CD4-positive, CD25-positive, alpha-beta regulatory T cell (primary cell): Measurements from ENCODE around the gene FAM222B. TPM values are rescaled to one million over a fixed set of nuclear protein-coding genes. Genes with fewer than 3 reads are reported as not detected.

Experiments used
- ATAC-seq, 2 donors: fragments of 150-1000 bp; cut with Tn5 transposase; one replicate each; pipeline ENCODE4 v1.10.0; 2021; ENCODE audit warnings: low read depth in 2 of 2, moderate number of reproducible peaks in 2 of 2, moderate library complexity in 1 of 2
- DNase-seq, 3 donors: peaks; one replicate each; pipeline versions ENCODE4 v3.0.0 to v3.0.0-alpha.2; 2012 to 2022; ENCODE audit warnings: mixed read lengths in 1 of 3
- H3K27ac ChIP-seq: one replicate; pipeline ENCODE4 v1.7.0; 2013; ENCODE audit warnings: mild to moderate bottlenecking, low read length; ENCODE audit not compliant: insufficient read depth, poor library complexity, severe bottlenecking
- H3K27me3 ChIP-seq: one replicate; pipeline ENCODE4 v1.7.0; 2013; ENCODE audit warnings: low read length; ENCODE audit not compliant: control insufficient read depth, insufficient read depth
- H3K36me3 ChIP-seq: one replicate; pipeline ENCODE4 v1.7.0; 2013; ENCODE audit warnings: mild to moderate bottlenecking, low read length, moderate library complexity; ENCODE audit not compliant: control insufficient read depth, insufficient read depth
- H3K4me1 ChIP-seq: 2 replicates; pipeline ENCODE4 v1.7.0; 2013; ENCODE audit warnings: mild to moderate bottlenecking, low read length; ENCODE audit not compliant: insufficient read depth, control insufficient read depth, poor library complexity, severe bottlenecking
- H3K4me3 ChIP-seq: one replicate; pipeline ENCODE4 v1.7.0; 2013; ENCODE audit warnings: low read depth, mild to moderate bottlenecking, low read length, moderate library complexity
- H3K9me3 ChIP-seq, 2 experiments: 1 replicate in 1 of 2; 2 replicates in 1 of 2; pipeline ENCODE4 v1.7.0; 2013; ENCODE audit warnings: low read length in 2 of 2, mild to moderate bottlenecking in 1 of 2, moderate library complexity in 1 of 2; ENCODE audit not compliant: control insufficient read depth in 2 of 2
- H3K27ac Mint-ChIP-seq, 3 donors: one replicate each; pipeline ENCODE4 v1.8.0; 2020 to 2022; ENCODE audit warnings: mild to moderate bottlenecking in 3 of 3, mixed read lengths in 3 of 3, moderate library complexity in 2 of 3
- H3K27me3 Mint-ChIP-seq: one replicate; pipeline ENCODE4 v1.8.0; 2022; ENCODE audit warnings: mild to moderate bottlenecking, mixed read lengths
- H3K36me3 Mint-ChIP-seq: one replicate; pipeline ENCODE4 v1.8.0; 2020; ENCODE audit warnings: mixed read lengths
- H3K4me1 Mint-ChIP-seq, 4 donors: one replicate each; pipeline ENCODE4 v1.8.0; 2020 to 2022; ENCODE audit warnings: mixed read lengths in 4 of 4, mild to moderate bottlenecking in 1 of 4
- H3K4me3 Mint-ChIP-seq, 4 donors: one replicate each; pipeline ENCODE4 v1.8.0; 2020 to 2022; ENCODE audit warnings: mild to moderate bottlenecking in 4 of 4, mixed read lengths in 4 of 4, moderate library complexity in 3 of 4
- H3K9me3 Mint-ChIP-seq, 7 donors: one replicate each; pipeline ENCODE4 v1.8.0; 2020 to 2022; ENCODE audit warnings: mixed read lengths in 7 of 7, mild to moderate bottlenecking in 3 of 7, moderate library complexity in 2 of 7
- polyA plus RNA-seq, 4 donors: library from polyadenylated mRNA; unstranded; fragments of 300-500 nt; fragmentation: Illumina TruSeq; gene quantifications; one replicate each; pipeline ENCODE4 v1.2.3, GENCODE V29; 2021
- total RNA-seq: library from RNA; stranded (reverse); gene quantifications from one replicate; pipeline ENCODE4 v1.2.3, GENCODE V29; 2022

The FAM222B gene
- total and polyA plus RNA-seq, 5 donors from 2014 or later = 4.4 to 23.4 (median 12.4) TPM

- no peak overlapping the region for H3K27ac ChIP-seq
- H3K9me3 ChIP-seq = no peaks in the 10 kb centered on the region
- ATAC-seq (no peak), DNase-seq (no peak)
- peaks cover 9% of the 10 kb centered on the region for H3K36me3 Mint-ChIP-seq
- H3K27me3 Mint-ChIP-seq = no peaks in the 10 kb centered on the region
- no peaks in the 10 kb centered on the region for H3K9me3 Mint-ChIP-seq
- no peaks in the 10 kb centered on the region for H3K27me3 ChIP-seq
- H3K4me1 Mint-ChIP-seq = peaks cover 0 to 17% (median 13%) of the 10 kb centered on the region in 4 donors
- H3K4me3 ChIP-seq = no peak overlapping the region
- H3K4me1 ChIP-seq = no peaks in the 10 kb centered on the region
- H3K4me3 Mint-ChIP-seq = no peak overlapping the region
- H3K27ac Mint-ChIP-seq = no peak overlapping the region
- H3K36me3 ChIP-seq = no peaks in the 10 kb centered on the region
Measured at GRCh38 chr17:28734712-28735241, 107.8 kb downstream of the FAM222B start.

- no peak overlapping the region for H3K4me3 Mint-ChIP-seq
Measured at GRCh38 chr17:28733346-28733745, 109.2 kb downstream of the FAM222B start.

DNA sequence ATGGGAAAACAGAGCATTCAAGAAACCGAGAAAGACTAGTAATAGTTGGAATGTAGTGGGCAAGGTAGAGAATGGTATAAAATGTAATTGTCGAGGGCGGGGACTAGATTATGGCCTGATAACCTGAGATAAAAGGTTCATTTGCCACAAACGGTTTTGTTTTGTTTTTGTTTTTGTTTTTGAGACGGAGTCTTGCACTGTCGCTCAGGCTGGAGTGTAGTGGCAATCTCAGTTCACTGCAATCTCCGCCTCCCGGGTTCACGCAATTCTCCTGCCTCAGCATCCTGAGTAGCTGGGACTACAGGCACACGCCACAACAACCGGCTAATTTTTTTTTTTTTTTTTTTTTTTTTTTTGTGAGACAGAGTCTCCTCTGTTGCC, 112.7 kb downstream of the FAM222B start:
- H3K4me1 ChIP-seq = peaks cover 31% of the 10 kb centered on the region
- no peaks in the 10 kb centered on the region for H3K27me3 ChIP-seq
- Mint-ChIP-seq H3K4me3 (peak overlapping the region in 2 of 4 donors; percentile 82 to 93), H3K9me3 (no peaks in the 10 kb centered on the region), H3K27me3 (peaks cover 4% of the 10 kb centered on the region), H3K4me1 (peaks cover 10 to 38% (median 23%) of the 10 kb centered on the region in 4 donors), H3K36me3 (peaks cover under 1% of the 10 kb centered on the region), H3K27ac (peak overlapping the region in 1 of 3 donors; percentile 8)
- no peaks in the 10 kb centered on the region for H3K9me3 ChIP-seq
- no peak for DNase-seq
- peaks cover 2% of the 10 kb centered on the region for H3K36me3 ChIP-seq
- H3K27ac ChIP-seq = no peak overlapping the region
- ATAC-seq = no peak
- H3K4me3 ChIP-seq = no peak overlapping the region

More at GRCh38 chr17:28733346-28733745, 109.2 kb downstream of the FAM222B start:
- H3K27ac ChIP-seq = no peak overlapping the region
- ATAC-seq (no peak), DNase-seq (no peak)
- Mint-ChIP-seq H3K4me1 (peaks cover 4 to 17% (median 14%) of the 10 kb centered on the region in 4 donors), H3K27me3 (peaks cover under 1% of the 10 kb centered on the region), H3K9me3 (no peaks in the 10 kb centered on the region), H3K27ac (no peak overlapping the region), H3K36me3 (peaks cover 4% of the 10 kb centered on the region)
- no peaks in the 10 kb centered on the region for H3K9me3 ChIP-seq
- H3K4me3 ChIP-seq = no peak overlapping the region
- H3K4me1 ChIP-seq = peaks cover 7% of the 10 kb centered on the region
- H3K27me3 ChIP-seq = no peaks in the 10 kb centered on the region
- H3K36me3 ChIP-seq = no peaks in the 10 kb centered on the region

DNA sequence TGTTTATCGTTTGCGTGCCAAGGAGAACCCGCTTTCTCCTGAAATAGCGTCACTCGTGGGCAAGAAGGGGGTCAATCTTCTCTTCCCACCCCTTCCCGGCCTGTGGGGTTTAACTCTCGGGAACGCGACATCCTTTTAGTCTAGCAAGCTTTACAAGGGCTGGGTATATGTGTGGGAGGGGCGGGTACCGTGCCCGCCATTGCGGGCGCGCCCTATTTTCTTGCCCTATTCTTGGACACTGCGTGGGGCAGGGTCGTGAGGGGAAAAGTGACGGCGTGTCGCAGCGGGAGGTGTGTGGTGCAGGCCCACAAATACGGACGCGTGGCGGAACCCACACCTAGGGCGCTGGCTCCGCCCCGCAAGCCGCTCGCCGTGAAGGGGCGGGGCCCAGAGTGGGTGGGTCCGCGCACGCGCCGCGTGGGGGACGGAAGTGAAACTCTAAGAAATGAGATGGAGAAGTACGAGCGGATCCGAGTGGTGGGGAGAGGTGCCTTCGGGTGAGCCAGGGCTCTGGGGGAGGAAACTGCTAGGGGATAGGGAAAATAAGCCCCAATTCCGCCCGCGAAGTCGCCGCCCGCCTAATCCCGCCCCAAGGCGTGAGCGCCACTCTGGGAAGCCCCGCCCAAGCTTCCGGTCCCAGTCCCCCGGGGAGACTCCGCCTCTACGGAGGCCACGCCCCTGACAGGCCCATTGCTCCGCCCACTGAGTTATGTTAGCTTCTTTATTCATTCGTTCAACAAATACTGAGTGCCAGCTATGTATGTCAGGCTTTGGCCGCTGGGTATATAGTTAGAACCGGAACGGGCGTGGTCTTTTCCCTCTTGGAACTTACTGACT, 114.0 kb downstream of the FAM222B start, which contains the start of gene NEK8:
TSS of gene NEK8 (plus strand) at position 425 of the 837 bp plus-strand sequence. CDS start at position 451, 26 bp downstream.
- Histone ChIP-seq H3K27me3 (no peaks in the 10 kb centered on the region), H3K4me1 (peaks cover 32% of the 10 kb centered on the region), H3K36me3 (peaks cover 15% of the 10 kb centered on the region), H3K27ac (peak within 1 kb of the TSS; percentile 100), H3K9me3 (no peaks in the 10 kb centered on the region), H3K4me3 (peak within 1 kb of the TSS; percentile 84)
- Mint-ChIP-seq H3K27me3 (peaks cover 4% of the 10 kb centered on the region), H3K4me3 (peak within 1 kb of the TSS; percentile 93 to 100 (median 97)), H3K36me3 (peaks cover 14% of the 10 kb centered on the region), H3K4me1 (peaks cover 10 to 49% (median 30%) of the 10 kb centered on the region in 4 donors), H3K9me3 (no peaks in the 10 kb centered on the region), H3K27ac (peak within 1 kb of the TSS; percentile 98 to 100 (median 98))
- DNase-seq = peak; percentile 92 to 98 (median 95)
- ATAC-seq = peak; percentile 61 to 67

GRCh38 chr17:28726627-28727491, 115.7 kb downstream of the FAM222B start:
- H3K4me3 Mint-ChIP-seq = peak overlapping the region; percentile 93 to 100 (median 97)
- H3K9me3 Mint-ChIP-seq = no peaks in the 10 kb centered on the region

GRCh38 chr17:28726226-28726626, 116.4 kb downstream of the FAM222B start, which contains the start of gene TLCD1:
Gene TLCD1, minus strand, starts transcription at chr17:28726233. Its CDS starts 136 bp downstream, at chr17:28726097.
- H3K9me3 ChIP-seq = no peaks in the 10 kb centered on the region
- DNase-seq (peak; percentile 63 to 83 (median 65)), ATAC-seq (peak; percentile 42 to 46)
- peaks cover 4% of the 10 kb centered on the region for H3K27me3 Mint-ChIP-seq
- H3K27ac Mint-ChIP-seq = peak within 1 kb of the TSS; percentile 82 to 100 (median 98)
- peak within 1 kb of the TSS; percentile 96 to 100 (median 98) for H3K4me3 Mint-ChIP-seq
- peaks cover 51% of the 10 kb centered on the region for H3K4me1 ChIP-seq
- no peaks in the 10 kb centered on the region for H3K9me3 Mint-ChIP-seq
- H3K27me3 ChIP-seq = no peaks in the 10 kb centered on the region
- peaks cover 31% of the 10 kb centered on the region for H3K36me3 Mint-ChIP-seq
- peaks cover 10 to 68% (median 37%) of the 10 kb centered on the region in 4 donors for H3K4me1 Mint-ChIP-seq
- H3K4me3 ChIP-seq = peak within 1 kb of the TSS; percentile 84
- peak within 1 kb of the TSS; percentile 100 for H3K27ac ChIP-seq
- H3K36me3 ChIP-seq = peaks cover 34% of the 10 kb centered on the region

More at GRCh38 chr17:28726627-28727491, 115.7 kb downstream of the FAM222B start:
- peak overlapping the region; percentile 82 to 100 (median 98) for H3K27ac Mint-ChIP-seq
- ATAC-seq (peak; percentile 52 to 53), DNase-seq (peak; percentile 83 to 91 (median 89))
- Histone ChIP-seq H3K27ac (peak overlapping the region; percentile 100), H3K27me3 (no peaks in the 10 kb centered on the region), H3K9me3 (no peaks in the 10 kb centered on the region), H3K36me3 (peaks cover 30% of the 10 kb centered on the region), H3K4me1 (peaks cover 45% of the 10 kb centered on the region), H3K4me3 (peak overlapping the region; percentile 84)
- H3K36me3 Mint-ChIP-seq = peaks cover 27% of the 10 kb centered on the region
- peaks cover 10 to 62% (median 35%) of the 10 kb centered on the region in 4 donors for H3K4me1 Mint-ChIP-seq
- peaks cover 4% of the 10 kb centered on the region for H3K27me3 Mint-ChIP-seq

DNA sequence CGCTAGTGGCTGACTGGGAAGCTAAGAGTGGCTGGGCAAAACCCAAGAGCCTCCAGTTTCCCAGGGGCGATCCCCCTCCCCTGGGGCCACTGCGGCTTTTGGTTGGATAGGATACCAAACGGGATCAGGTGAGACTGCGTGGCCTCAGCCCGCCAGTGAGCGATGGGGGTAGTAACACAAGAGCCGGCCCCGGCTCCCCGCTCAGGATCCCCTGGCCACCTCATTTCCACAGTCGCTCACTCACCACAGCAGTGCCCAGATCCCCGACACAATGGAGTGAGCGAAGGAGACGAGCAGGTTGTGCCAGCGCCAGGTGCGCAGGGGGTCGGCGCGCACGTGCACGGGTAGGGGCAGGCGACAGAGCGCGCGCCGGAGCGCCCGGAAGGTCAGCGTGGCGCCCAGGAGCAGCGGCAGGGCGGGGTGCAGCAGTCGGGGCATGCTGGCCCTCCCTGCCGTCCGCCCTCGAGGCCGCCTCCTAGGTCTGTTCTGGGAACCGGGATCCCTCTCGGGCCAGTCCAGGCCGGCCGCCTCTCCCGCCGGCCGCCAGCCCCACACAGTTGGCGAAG, 116.8 kb downstream of the FAM222B start:
- Histone ChIP-seq H3K27ac (peak overlapping the region; percentile 45), H3K4me3 (peak overlapping the region; percentile 7)

More for the DNA sequence above, 116.8 kb downstream of the FAM222B start:
- H3K27me3 Mint-ChIP-seq = peaks cover 4% of the 10 kb centered on the region
- ATAC-seq = peak in 1 of 2 donors; percentile 0
- H3K4me1 Mint-ChIP-seq = peaks cover 10 to 73% (median 38%) of the 10 kb centered on the region in 4 donors
- H3K36me3 Mint-ChIP-seq = peaks cover 34% of the 10 kb centered on the region
- peak in 2 of 3 donors; percentile 35 to 65 for DNase-seq
- H3K4me3 Mint-ChIP-seq = peak overlapping the region; percentile 82 to 99 (median 92)
- Histone ChIP-seq H3K36me3 (peaks cover 34% of the 10 kb centered on the region), H3K27me3 (no peaks in the 10 kb centered on the region), H3K9me3 (no peaks in the 10 kb centered on the region), H3K4me1 (peaks cover 56% of the 10 kb centered on the region)
- H3K27ac Mint-ChIP-seq = peak overlapping the region; percentile 76 to 83 (median 80)
- H3K9me3 Mint-ChIP-seq = no peaks in the 10 kb centered on the region
